SU-DHL-6 (cell line): ENCODE measurements around the gene NBPF20.
"Not testable (repeated sequence)": the region's sequence is repeated elsewhere in the genome, so short reads cannot be mapped to it uniquely, and the experiment has no call there.

Experiments used
- CTCF ChIP-seq: fragments of 200-600 bp; sonication (generic); IDR thresholded peaks from one replicate; pipeline ENCODE4 v1.5.1; 2017; ENCODE audit warnings: antibody characterized with exemption, mild to moderate bottlenecking, low read length, moderate library complexity; ENCODE audit not compliant: insufficient read depth, poor library complexity, severe bottlenecking
- EZH2phosphoT487 ChIP-seq: fragments of 200-600 bp; sonication (generic), shearing (Covaris generic); conservative IDR thresholded peaks from 2 replicates; pipeline ENCODE4 v1.6.1; 2018; ENCODE audit warnings: mild to moderate bottlenecking, antibody characterized with exemption, low read length, moderate library complexity, mixed read lengths

- TF ChIP-seq CTCF, EZH2phosphoT487: not testable (repeated sequence)
Observed at GRCh38 chr1:145404949-145405348, 20.5 kb downstream of the NBPF20 start.
